Parathyroid adenoma (tissue), 2 donors: ENCODE measurements around the gene LPCAT1.

Source experiments
- H2AFZ ChIP-seq: fragments of 300-600 bp; sonication (generic); one replicate; pipeline ENCODE4 v1.7.0; 2017; ENCODE audit warnings: antibody characterized with exemption, mild to moderate bottlenecking
- H3K27ac ChIP-seq: fragments of 300-600 bp; sonication (generic); one replicate; pipeline ENCODE4 v1.7.0; 2017
- H3K27me3 ChIP-seq: fragments of 300-600 bp; sonication (generic); one replicate; pipeline ENCODE4 v1.7.0; 2017; ENCODE audit warnings: low read length; ENCODE audit not compliant: control insufficient read depth, insufficient read depth
- H3K36me3 ChIP-seq: fragments of 300-600 bp; sonication (generic); one replicate; pipeline ENCODE4 v1.7.0; 2017; ENCODE audit warnings: low read length; ENCODE audit not compliant: control insufficient read depth, insufficient read depth
- H3K4me1 ChIP-seq: fragments of 300-600 bp; sonication (generic); one replicate; pipeline ENCODE4 v1.7.0; 2017; ENCODE audit warnings: control low read depth
- H3K4me2 ChIP-seq: fragments of 300-600 bp; sonication (generic); one replicate; pipeline ENCODE4 v1.7.0; 2017; ENCODE audit warnings: low read length
- H3K4me3 ChIP-seq: fragments of 300-600 bp; sonication (generic); one replicate; pipeline ENCODE4 v1.7.0; 2017; ENCODE audit warnings: low read depth, low read length
- H3K79me2 ChIP-seq: fragments of 300-600 bp; sonication (generic); one replicate; pipeline ENCODE4 v1.7.0; 2017; ENCODE audit warnings: control low read depth
- H3K9ac ChIP-seq: fragments of 300-600 bp; sonication (generic); one replicate; pipeline ENCODE4 v1.7.0; 2017; ENCODE audit warnings: mild to moderate bottlenecking
- H3K9me3 ChIP-seq: fragments of 300-600 bp; sonication (generic); one replicate; pipeline ENCODE4 v1.7.0; 2017; ENCODE audit warnings: low read length; ENCODE audit not compliant: control insufficient read depth
- CTCF ChIP-seq: fragments of 300-600 bp; sonication (generic); IDR thresholded peaks from one replicate; pipeline ENCODE4 v1.7.0; 2017; ENCODE audit warnings: antibody characterized with exemption, mild to moderate bottlenecking
- donor health status: primary hyperparathyroidism.

LPCAT1 gene

DNA sequence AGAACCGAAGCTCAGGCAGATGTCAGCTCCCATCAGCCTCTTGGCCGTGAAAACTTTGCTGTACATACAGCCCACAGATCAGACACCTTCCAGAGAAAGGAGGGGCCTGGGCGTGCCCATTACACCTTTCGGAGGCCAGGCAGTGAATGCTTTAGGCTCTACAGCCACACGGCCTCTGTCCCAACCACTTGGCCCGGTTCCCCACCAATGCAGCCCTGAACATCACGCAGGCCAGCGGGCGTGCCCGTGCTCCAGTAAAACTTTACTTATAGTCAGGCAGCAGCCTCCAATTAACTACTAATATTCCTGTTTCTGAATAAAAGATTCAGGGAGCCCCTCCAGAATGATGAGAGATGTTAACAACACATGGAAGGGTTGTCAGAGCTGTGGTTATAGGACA is 23.9 kb downstream of the LPCAT1 start:
- Histone ChIP-seq H2AFZ (no peak overlapping the region), H3K9me3 (no peaks in the 10 kb centered on the region), H3K36me3 (no peaks in the 10 kb centered on the region), H3K9ac (no peak overlapping the region), H3K4me2 (no peak overlapping the region), H3K4me3 (no peak overlapping the region), H3K27ac (no peak overlapping the region), H3K27me3 (no peaks in the 10 kb centered on the region), H3K79me2 (no peaks in the 10 kb centered on the region), H3K4me1 (no peaks in the 10 kb centered on the region)
- no peak for TF ChIP-seq CTCF

DNA sequence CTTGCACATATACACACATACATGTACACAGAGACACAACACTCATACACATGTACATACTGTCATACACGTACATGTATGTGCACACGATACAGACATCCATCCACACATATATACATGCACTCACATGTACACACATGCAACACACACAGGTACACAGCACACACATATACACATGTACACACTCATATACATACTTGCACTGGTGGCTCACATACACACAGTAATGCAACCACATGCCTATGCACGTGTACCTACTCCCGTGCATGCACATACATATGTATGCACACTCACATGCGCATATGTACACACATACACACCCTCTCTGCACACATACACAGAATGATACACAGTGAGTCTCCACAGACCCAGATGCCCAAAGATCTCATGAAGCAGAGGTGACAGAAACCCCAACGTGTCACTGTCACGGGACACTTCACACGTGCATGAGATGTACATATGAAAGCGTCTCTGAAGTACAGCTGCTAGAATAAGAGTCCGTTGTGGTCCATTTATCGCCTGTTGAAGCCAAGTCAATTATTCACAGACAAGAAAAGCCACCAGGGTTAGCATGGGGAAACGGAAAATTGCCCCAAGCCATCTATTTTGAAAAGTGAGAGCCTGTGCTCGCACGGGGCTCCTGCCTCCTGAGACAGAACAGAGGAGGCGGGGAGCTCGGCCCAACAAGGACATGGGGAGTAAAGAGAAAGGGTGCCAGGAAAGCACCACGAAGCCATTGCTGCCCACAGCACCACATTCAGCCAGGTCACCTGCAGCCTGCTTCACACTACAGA is 24.9 kb downstream of the LPCAT1 start:
- Histone ChIP-seq H3K9me3 (no peaks in the 10 kb centered on the region), H3K4me2 (no peak overlapping the region), H3K36me3 (no peaks in the 10 kb centered on the region), H3K27ac (no peak overlapping the region), H2AFZ (no peak overlapping the region), H3K4me3 (no peak overlapping the region), H3K9ac (no peak overlapping the region), H3K27me3 (no peaks in the 10 kb centered on the region), H3K79me2 (no peaks in the 10 kb centered on the region), H3K4me1 (no peaks in the 10 kb centered on the region)
- TF ChIP-seq CTCF: no peak

GRCh38 chr5:1497795-1498622 is 25.8 kb downstream of the LPCAT1 start:
- no peak overlapping the region for H2AFZ ChIP-seq
- no peaks in the 10 kb centered on the region for H3K36me3 ChIP-seq
- H3K4me1 ChIP-seq: no peaks in the 10 kb centered on the region
- TF ChIP-seq CTCF: no peak
- no peak overlapping the region for H3K9ac ChIP-seq
- no peak overlapping the region for H3K27ac ChIP-seq
- no peak overlapping the region for H3K4me2 ChIP-seq
- H3K4me3 ChIP-seq: no peak overlapping the region
- no peaks in the 10 kb centered on the region for H3K9me3 ChIP-seq
- no peaks in the 10 kb centered on the region for H3K27me3 ChIP-seq
- no peaks in the 10 kb centered on the region for H3K79me2 ChIP-seq

DNA sequence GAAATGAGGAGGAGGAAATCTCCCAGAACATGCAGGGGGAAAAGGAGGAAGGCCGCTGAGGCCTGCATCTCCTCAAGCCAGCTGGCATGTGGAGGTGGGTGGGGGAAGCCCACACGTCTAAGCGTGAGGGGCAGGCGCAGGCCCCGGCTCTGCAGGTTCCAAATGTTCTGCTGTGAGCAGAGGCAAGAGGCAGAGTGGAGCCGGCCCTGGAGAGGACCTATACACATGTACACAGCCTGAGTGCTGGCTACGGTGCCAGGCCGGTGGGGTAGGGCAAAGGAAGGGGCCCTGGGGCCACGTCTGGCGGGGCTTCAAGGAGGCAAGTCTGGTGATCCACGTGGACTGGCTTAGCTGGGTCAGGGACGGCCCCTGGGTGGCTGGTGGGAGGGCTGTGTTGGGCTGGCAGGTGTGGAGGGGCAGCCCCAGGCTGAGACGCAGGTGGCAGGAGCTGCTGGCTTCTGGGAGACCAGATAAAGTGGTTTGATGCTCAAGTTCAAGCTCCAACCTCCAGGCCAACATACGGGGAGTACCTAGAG is 26.4 kb downstream of the LPCAT1 start:
- H3K36me3 ChIP-seq: no peaks in the 10 kb centered on the region
- H3K4me3 ChIP-seq: no peak overlapping the region
- H2AFZ ChIP-seq: no peak overlapping the region
- H3K9me3 ChIP-seq: no peaks in the 10 kb centered on the region
- no peaks in the 10 kb centered on the region for H3K4me1 ChIP-seq
- H3K27me3 ChIP-seq: no peaks in the 10 kb centered on the region
- no peak overlapping the region for H3K27ac ChIP-seq
- H3K4me2 ChIP-seq: no peak overlapping the region
- H3K79me2 ChIP-seq: no peaks in the 10 kb centered on the region
- H3K9ac ChIP-seq: no peak overlapping the region
- TF ChIP-seq CTCF: no peak
